GM23248 (cell line): ENCODE data around the gene EIPR1.

Experiments
- EZH2 ChIP-seq: fragments of 200-600 bp; sonication (generic); IDR thresholded peaks from 2 replicates; pipeline ENCODE4 v1.6.1; 2018; ENCODE audit warnings: antibody characterized with exemption, mild to moderate bottlenecking; ENCODE audit not compliant: insufficient read depth, poor library complexity, severe bottlenecking
- EZH2phosphoT487 ChIP-seq: fragments of 200-600 bp; sonication (generic); IDR thresholded peaks from 2 replicates; pipeline ENCODE4 v1.6.1; 2018; ENCODE audit warnings: antibody characterized with exemption, moderate library complexity, mild to moderate bottlenecking, low read depth; ENCODE audit not compliant: insufficient read depth

GRCh38 chr2:3176071-3176868 is 201.3 kb downstream of the EIPR1 start:
- TF ChIP-seq EZH2phosphoT487 (no peak), EZH2 (no peak)
